ENCODE results near the gene IRGQ. TPM values are rescaled to one million over a fixed set of nuclear protein-coding genes. Genes with fewer than 3 reads are reported as not detected.

IRGQ gene
- total and polyA plus RNA-seq, 2 donors (not counting 3 experiments of a cell fraction or from before 2014, with no cell fraction given) = 15.8 to 33.2 TPM

DNA sequence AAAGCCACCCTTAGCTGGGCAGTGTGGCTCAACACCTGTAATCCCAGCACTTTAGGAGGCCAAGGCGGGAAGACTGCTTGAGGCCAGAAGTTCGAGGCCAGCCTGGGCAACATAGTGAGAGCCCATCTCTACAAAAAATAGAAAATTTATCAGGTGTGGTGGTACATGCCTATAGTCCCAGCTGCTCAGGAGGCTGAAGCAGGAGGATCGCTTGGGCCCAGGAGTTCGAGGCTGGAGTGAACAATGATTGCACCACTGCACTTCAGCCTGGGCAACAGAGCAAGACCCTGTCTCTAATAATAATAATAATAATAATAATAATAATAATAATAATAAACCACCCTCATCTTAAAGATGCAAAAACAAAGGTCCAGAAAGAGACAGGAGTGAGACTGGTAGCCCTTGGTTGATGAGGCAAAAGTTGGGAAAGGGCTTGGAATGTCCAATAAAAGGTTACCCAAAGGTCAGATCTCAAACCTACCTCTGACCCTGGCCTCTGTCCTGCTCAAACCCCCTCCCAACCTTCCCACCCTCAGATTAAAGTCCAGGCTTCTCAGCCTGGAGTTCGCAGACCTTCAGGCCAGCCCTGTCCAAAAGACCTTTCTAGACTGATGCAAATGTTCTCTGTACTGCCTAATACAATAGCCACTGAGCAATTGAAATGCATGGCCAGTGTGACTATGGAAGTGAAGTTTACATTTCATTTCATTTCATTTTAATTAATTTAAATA is 53.8 kb downstream of the IRGQ start:
- intact Hi-C loops (cut with micrococcal nuclease) (no loop called here), dilution Hi-C loops (cut with MboI; ENCODE audit: extremely low pct_ligation_motif_present, low sequenced_read_pairs) (no loop called here)
- H3K9ac ChIP-seq (replicated peaks; ENCODE audit: extremely low read depth, insufficient read depth, low read length) = no peak overlapping the region
- H3K27ac ChIP-seq (ENCODE audit: insufficient read depth, low read depth, low read length) = no peak overlapping the region
- no peak overlapping the region for H3K4me3 ChIP-seq (replicated peaks in 1 of 3; ENCODE audit: insufficient read depth in 1 of 3, low read depth in 1 of 3, low read length in 3 of 3)
- no peaks in the 10 kb centered on the region for H3K27me3 ChIP-seq (ENCODE audit: control insufficient read depth in 2 of 2, insufficient read depth in 2 of 2, low read length in 2 of 2)
- H2AFZ ChIP-seq (ENCODE audit: low read depth, low read length) = no peak overlapping the region
- TF ChIP-seq FOS (IDR thresholded peaks at IDR 0.05; ENCODE audit: borderline replicate concordance, insufficient read depth, low read length) (no peak), POLR2A (IDR thresholded peaks at IDR 0.05; ENCODE audit: low read depth, low read length) (no peak), MYC (IDR thresholded peaks at IDR 0.05; ENCODE audit: low read depth, low read length) (no peak), EZH2 (IDR thresholded peaks at IDR 0.05; ENCODE audit: borderline replicate concordance, low read depth, low read length, severe bottlenecking) (no peak), POLR2AphosphoS5 (IDR thresholded peaks at IDR 0.05; ENCODE audit: insufficient read depth, low read depth, low read length) (no peak), GATA2 (IDR thresholded peaks at IDR 0.05; ENCODE audit: insufficient read depth, insufficient read length, low read depth, low read length) (no peak), JUN (IDR thresholded peaks at IDR 0.05; ENCODE audit: borderline replicate concordance, insufficient read depth, insufficient read length, low read depth) (no peak)
- TF ChIP-seq, protein P1, sequence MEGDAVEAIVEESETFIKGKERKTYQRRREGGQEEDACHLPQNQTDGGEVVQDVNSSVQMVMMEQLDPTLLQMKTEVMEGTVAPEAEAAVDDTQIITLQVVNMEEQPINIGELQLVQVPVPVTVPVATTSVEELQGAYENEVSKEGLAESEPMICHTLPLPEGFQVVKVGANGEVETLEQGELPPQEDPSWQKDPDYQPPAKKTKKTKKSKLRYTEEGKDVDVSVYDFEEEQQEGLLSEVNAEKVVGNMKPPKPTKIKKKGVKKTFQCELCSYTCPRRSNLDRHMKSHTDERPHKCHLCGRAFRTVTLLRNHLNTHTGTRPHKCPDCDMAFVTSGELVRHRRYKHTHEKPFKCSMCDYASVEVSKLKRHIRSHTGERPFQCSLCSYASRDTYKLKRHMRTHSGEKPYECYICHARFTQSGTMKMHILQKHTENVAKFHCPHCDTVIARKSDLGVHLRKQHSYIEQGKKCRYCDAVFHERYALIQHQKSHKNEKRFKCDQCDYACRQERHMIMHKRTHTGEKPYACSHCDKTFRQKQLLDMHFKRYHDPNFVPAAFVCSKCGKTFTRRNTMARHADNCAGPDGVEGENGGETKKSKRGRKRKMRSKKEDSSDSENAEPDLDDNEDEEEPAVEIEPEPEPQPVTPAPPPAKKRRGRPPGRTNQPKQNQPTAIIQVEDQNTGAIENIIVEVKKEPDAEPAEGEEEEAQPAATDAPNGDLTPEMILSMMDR (IDR thresholded peaks at IDR 0.05; ENCODE audit: extremely low read depth in 1 of 2, insufficient read depth in 1 of 2, low read depth in 1 of 2, low read length in 2 of 2) = no peak
- TF ChIP-seq, protein P2, sequence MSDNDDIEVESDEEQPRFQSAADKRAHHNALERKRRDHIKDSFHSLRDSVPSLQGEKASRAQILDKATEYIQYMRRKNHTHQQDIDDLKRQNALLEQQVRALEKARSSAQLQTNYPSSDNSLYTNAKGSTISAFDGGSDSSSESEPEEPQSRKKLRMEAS (IDR thresholded peaks at IDR 0.05; ENCODE audit: insufficient read depth, insufficient read length) = no peak
- DNase-seq (ENCODE audit: low read depth, low spot score) = no peak
- no peaks in the 10 kb centered on the region for H3K9me1 ChIP-seq (replicated peaks; ENCODE audit: control insufficient read depth, extremely low read depth, insufficient read depth, low read length)
- no peak overlapping the region for H3K4me2 ChIP-seq (ENCODE audit: insufficient read depth, low read length)
- no TSS peak for BruUV-seq (replicated peaks)
- ChIA-PET POLR2A (no interaction called here), CTCF (interaction anchor here (0.8 kb wide), 1 partner anchor 13 kb away, joined by 4 read pairs; no protein-coding TSS in a partner anchor)
- no peaks in the 10 kb centered on the region for H3K4me1 ChIP-seq (ENCODE audit: control insufficient read depth, extremely low read depth, insufficient read depth, low read length)
- peaks cover 5 to 30% of the 10 kb centered on the region in 2 experiments for H3K36me3 ChIP-seq (ENCODE audit: control insufficient read depth in 2 of 2, extremely low read depth in 1 of 2, insufficient read depth in 2 of 2, low read length in 2 of 2)
- no peaks in the 10 kb centered on the region for H3K79me2 ChIP-seq (ENCODE audit: control insufficient read depth, insufficient read depth, low read length)
- no peaks in the 10 kb centered on the region for H4K20me1 ChIP-seq (replicated peaks; ENCODE audit: control insufficient read depth, extremely low read depth, insufficient read depth, low read length)
- FAIRE-seq = no peak
- no peaks in the 10 kb centered on the region for H3K9me3 ChIP-seq (replicated peaks; ENCODE audit: control insufficient read depth, insufficient read depth, low read length)
